Left kidney (tissue), 2 donors: ENCODE results near the gene KMT5B. TPM values are rescaled to one million over a fixed set of nuclear protein-coding genes. Genes with fewer than 3 reads are reported as not detected.

ENCODE experiments used
- DNase-seq: peaks from one replicate; pipeline ENCODE4 v3.0.0-alpha.2; 2013
- polyA plus RNA-seq: library from polyadenylated mRNA; unstranded; fragments of 120-200 nt; gene quantifications from one replicate; pipeline ENCODE4 v1.2.1, GENCODE V29; 2013; ENCODE audit not compliant: insufficient read length

The KMT5B gene
- polyA plus RNA-seq, 1 donor, result 93.1 TPM

DNA sequence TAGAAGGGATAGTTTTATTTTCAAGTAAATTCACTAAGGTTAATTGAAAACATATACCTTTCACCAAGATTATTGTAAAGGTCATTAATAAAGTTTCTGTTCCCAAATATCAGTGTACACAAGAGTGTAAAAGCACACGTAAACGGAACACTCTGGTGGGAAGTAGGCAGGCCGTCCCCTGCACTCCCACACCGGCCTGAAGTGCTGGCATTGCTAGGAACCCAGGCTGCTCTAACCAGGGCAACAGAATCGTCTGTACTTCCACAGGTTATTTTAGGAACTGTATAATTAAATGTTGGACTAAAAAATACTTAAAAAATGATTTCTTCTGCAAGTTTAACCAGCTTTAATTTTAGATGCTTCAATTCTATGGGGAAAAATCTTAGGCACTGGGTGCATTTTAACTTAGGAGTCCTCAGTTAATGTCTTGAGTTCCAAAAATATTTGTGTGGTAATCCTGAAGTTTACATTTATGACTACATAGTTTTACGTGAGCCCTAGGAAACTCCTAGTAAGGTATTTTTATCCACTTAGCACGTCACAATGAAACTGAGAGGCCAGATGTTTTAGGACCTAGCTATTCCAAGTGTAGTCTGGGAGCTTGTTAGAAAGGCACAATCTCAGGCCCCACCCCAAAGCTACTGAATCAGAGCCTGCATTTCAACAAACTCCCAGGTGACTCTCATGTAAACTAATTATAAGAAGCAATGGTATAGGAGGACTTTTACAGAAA is 31.2 kb downstream of the KMT5B start:
- no peak for DNase-seq

DNA sequence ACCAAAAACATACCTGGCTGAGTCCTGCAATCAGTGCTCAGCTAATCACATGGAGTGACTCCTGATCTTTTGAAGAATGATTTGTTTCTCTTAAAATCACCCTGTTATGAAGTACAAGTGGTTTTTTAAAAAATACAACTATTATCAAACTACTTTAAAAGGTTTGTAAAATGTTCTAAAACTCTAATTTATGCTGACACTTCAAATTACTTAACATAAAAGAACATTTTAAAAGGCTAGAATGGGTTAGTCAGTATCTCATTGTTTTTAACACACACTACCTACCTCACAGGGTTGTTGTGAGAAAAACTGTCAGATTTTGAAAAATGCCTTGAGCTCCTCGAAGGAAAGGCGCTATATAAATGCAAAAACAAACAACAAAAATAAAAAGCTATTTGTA is 33.2 kb downstream of the KMT5B start:
- no peak for DNase-seq

DNA sequence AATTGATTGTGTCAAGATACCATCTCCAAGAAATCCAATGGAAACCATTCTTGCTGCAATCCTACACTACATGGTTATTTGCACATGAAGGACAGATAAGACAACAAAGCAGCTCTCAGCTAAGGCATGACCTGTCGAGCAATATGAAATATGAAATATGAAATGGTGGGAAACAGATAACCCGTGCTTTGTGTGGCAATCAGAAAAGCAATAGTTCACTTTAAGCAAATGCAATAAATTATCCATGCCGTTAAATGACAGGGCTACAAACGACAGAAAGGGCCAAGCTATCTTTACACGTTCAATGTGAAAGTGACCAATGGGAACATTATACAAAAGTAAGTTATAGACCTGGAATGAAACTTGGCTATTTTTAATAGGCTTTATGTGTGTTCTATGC is 35.2 kb downstream of the KMT5B start:
- DNase-seq, result no peak

DNA sequence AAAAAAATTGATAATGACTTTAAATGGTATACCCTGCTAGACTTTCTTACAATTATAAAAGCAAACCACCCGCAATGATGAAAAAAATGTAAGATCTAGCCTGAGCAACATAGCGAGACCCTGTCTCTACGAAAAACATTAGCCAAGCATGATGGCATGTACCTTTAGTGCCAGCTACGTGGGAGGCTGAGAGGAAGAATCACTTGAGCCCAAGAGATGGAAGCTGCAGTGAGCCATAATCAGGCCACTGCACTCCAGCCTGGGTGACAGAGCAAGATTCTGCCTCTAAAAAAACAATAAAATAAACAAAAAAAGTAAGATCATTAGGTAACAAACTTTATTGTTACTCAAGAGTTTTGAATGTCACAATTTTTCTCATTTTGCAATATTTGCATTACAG is 39.2 kb downstream of the KMT5B start:
- DNase-seq, result no peak

DNA sequence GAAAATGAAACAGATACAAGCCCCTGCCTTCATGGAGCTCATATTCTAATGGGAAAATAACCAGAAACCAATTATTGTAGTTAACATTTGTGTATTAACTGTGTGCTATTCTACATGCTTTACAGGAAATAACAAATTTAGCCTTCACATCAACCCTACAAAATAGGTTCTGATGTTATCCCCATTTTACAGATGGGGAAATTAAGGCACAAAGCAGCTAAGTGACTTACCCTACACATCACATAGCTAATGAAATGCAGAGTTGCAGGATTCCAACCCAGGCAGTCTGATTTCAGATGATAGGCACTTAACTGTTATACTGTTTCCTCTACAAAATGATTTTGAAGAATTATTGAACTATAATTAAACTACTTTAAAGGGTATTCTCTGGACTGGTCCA is 43.7 kb downstream of the KMT5B start:
- DNase-seq, result no peak

DNA sequence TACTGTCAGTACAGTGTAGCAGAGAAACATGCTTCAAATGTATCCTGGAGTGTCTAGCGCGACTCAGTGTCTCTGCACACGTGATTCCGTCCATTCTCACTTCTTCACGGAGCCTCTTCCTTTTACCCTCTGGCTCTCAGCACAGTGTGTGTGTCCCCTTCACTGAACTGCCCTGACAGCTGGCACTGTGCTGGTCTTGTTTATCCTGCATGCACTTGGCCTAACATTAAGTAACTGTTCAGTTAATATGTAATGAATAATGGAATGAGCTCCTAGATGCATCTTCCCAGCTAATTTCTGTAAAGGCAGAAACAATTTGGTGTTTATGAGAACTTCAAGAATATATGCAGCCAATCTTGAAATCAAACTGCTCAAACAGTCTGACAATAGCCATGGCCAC is 44.4 kb downstream of the KMT5B start:
- no peak for DNase-seq

DNA sequence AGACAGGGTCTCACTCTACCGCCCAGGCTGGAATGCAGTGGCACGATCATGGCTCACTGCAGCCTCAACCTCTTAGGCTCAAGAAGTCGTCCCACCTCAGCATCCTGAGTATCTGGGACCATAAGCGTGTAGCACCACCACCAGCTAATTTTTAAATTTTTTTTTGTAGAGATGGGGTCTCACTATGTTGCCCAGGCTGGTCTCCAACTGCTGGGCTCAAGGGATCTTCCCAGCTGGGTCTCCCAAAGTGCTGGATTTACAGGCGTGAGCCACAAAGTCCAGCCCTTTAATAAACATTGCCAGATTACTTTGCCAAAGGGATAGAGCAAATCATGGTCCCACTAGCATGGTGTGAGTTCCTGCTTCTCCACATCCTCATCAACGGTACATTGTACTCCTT is 45.6 kb downstream of the KMT5B start:
- DNase-seq, result no peak

DNA sequence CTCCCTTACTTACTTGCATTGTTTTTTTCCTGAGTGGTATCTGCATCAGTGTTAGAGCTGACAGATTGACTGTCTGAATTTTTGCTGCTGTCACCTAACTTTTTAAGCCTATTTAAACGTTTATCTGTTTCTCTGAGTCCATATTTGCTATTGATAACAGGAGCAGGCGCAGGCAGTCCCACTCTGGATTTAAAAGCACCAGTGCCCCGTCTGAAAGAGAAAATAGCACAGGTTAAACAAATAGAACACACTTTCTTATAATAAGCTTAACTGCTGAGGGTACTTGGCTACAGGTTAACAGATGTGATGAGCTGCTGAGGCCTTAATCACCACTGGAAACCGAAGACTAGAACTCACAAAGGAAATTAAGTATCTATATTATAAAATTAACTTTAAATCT is 46.1 kb downstream of the KMT5B start:
- DNase-seq, result no peak

DNA sequence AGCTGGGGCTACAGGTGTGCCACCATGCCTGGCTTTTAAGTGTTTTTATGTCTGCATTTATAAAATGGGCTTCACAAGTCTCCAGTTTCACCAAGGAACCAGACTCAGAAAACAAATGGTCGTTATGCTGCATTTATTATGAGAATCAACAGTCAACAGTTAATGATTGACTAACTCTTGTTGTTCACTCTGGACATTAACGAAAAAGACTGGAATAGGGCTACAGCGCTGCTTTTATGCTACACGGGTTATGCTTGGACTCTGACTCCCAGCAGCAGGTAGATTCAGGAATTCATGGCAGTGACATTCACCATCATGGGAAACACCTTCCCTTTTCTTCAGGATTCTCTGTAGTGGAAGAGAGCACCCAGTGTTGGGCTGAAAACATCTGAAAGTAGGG is 47.5 kb downstream of the KMT5B start:
- no peak for DNase-seq

DNA sequence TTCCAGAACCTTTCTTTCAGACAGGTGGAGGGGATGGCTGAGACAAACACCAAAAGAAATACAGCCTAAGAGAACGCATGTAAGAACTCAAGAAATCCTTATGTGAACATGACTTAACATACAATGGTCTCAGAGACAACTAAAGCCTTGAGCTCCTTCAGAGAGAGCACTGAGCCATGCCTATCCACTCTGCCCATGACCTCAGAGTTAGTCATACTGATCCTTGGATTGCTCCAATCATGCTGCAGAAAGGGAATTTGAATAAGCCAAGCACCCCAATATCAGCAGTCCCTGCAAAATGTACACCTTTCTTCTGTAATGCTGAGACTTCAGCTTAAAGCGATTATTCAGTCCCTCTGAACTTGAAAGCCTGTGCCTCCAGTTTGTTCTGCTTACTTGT is 48.7 kb downstream of the KMT5B start:
- no peak for DNase-seq

DNA sequence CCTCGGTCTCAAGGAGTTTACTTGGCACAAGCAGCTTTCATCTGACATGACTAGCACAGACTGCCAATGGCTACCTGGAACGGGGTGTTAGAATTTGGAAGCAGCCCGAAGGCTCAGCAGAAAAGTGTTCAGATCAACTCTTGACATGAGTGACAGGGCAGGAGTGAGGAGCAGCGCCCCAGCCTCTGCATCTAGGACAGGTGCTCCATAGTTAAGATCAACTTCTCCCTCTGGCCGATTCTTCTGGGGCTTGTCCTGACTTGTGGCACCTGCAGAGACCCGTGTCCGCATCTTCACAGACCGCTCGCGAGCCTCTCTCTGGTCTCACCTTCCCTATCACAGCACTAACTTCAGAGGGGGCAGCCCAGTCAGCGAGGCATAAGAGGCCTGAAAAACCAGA is 49.4 kb downstream of the KMT5B start:
- no peak for DNase-seq

DNA sequence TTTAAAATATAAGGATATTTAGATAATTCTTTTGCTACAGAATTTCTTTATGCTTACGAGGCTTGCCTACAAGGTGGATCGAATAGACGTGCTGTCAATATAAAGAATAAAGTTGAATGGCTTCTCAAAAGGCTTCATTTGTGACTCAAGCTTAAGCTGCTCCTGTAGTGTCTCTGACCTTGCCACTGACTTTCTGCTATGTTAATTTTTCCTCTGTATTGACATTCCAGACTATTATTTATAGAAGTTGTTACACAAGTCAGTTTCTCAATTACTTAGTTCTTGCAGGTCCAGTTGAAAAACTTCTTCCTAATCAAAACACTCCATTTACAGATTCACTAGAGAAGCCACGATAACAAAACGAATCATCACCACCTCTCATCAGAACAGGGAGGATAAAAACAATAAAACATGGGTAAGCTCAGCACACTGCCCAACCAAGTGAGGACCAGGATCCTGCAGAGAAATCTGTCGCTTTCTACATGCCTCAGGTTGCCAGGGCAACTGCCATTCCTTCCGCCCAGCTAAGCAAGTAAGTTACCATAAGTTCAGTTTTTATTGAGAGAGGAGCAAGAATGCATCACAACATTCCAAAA is 52.9 kb downstream of the KMT5B start:
- no peak for DNase-seq

DNA sequence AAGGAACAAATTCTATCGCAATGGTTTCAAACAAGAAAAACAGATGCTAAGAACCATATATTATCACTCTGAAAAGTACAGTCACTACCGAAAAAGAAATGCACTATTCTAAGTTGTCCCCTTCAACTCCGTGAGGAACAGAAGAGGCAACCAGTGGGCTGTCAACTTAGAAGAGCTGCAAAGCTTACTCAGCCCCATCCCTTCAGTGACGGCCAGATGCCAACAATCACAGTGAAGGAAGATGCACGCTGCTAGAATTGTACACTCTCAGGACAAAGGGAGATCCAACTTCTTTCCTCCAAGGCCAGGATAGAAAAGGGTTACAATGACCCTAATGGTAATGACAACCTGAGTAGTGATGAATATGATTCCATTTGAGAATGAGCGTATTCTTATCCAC is 53.4 kb downstream of the KMT5B start:
- no peak for DNase-seq

DNA sequence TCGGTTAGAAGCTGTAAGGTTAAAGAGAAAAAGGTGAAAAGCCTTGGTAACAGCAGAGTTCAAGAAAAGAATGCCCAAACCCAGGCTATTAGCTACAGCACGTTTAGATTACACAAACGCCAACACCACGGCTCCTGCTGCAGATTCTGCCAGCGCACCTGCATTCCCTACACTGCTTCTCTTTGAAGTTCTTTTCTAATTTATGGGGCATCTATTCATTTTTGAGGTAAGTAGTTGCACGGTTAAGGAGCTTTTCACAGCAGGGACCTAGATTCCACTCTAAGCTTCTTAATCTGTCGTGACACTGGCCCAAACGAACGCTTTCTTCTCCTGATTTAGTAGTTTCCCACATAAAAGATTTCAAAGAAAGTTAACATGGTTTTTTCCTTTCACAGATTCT is 53.9 kb downstream of the KMT5B start:
- DNase-seq, result no peak

DNA sequence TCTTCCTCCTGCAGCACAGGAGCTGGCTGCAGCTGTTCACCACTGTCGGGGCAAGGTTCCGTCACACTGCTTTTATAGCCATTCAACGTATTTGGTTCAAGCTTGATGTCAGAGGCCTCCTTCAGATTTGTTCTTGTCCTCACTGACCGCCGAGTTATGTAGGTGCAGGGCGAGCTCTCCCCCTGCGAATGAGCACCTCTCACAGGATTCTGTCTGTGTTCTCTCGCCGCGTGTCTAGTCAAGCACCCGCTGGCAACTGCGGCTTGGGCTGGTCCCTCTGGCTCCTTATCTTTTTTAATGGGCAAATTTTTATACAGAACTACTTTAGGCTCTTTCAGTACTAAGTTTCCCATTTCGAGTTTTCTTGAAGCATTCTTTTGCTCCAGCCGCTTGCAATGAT is 54.5 kb downstream of the KMT5B start:
- no peak for DNase-seq

DNA sequence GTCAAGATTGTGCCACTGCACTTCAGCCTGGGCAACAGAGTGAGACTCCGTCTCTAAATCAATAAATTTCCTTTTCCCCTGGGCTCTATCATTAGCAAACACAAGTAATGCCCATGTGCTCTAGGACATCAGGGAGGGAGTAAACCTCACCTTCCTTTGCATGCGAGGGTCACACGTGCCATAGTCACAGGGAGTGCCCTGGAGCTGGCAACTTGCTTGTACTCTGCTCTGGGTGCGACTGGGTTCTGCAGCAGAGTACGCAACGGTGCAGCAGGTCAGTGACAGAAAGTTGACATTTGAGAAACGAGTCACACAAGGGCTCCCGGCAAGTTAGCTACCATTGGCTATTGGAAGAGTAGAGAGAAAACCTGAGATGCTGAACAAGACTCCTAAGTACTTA is 59.4 kb downstream of the KMT5B start:
- no peak for DNase-seq

DNA sequence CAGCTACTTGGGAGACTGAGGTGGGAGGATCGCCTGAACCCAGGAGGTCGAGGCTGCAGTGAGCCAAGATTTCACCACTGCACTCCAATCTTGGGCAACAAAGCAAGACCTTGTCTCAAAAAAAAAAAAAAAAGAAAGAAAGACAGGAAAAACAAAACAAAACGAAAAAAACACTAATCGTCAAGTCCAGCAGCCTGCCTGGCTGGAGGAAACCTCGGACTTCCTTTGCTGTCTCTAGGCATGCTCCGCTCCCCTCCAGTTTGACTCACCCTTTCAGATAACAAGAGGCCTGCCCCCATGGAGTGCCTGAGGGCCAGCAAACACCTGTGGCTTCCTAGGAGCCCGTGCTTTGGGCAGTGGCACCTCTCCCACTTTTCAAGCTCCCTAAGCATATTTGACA is 63.1 kb downstream of the KMT5B start:
- DNase-seq, result no peak

DNA sequence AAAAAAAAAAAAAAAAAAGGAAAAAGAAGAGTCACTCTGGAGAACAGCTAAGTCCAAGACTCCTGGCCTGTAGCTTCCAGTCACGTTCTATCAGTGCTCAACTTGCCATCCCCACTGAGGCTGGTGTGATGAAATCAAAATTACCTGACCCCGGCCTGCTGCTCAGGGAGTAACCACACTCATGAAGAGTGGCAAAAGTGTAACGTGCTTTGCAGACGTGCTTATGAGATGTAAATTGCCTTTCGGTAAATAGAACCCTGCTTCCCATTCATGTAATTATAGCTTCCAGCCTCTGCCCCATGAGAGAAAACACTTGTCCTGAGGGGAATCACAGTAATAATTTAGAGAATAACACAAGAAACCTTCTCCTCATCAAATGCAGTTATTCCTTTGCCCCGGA is 63.7 kb downstream of the KMT5B start:
- DNase-seq, result no peak

DNA sequence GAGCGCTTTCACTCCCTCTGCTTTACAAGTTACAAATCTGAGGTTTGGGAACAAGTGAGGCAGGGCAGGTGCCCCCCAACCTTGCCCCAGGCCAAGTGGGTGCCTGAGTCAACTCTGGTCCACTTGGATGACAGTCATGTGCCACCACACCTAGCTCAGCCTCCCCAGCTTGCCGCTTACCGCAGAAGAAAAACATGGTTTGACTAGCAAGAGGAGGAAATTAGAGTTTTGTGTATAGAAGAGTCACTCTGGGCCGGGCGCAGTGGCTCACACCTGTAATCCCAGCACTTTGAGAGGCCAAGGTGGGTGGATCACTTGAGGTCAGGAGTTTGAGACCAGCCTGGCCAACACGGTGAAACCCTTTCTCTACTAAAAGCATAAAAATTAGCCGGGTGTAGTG is 64.2 kb downstream of the KMT5B start:
- no peak for DNase-seq

DNA sequence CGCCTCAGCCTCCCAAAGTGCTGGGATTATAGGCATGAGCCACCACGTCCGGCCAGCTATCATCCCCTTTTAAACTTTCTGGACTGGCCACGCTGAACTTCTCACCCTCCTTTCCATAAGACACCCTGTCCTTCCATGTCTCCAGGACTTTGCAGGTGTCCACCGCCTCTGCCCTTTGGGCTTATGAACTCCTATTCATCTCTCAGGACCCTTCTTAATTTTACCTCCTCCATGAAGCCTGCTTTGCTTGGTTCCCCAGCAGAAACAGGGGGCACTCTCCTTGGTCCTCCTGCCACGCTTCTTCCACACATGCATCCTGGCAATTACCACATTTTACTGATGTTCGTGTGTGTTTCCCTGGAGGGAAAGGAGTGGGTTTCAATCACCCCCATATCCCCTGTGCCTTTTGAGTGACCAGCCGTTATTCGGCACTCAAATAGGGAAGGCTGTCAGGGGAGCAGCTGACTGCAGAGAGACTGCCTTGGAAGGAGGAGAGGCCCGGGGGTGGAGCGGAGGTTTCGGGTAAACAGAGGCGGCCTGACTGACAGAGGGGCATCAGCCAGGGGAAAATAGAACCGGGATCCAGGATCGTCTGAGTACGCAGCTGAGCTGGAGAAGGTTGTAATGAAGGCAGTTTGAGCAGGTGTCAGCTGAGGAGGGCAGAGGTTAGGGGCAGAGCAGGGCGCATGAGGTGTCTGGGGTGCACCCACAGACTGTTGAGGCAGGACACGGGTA is 64.9 kb downstream of the KMT5B start:
- no peak for DNase-seq

DNA sequence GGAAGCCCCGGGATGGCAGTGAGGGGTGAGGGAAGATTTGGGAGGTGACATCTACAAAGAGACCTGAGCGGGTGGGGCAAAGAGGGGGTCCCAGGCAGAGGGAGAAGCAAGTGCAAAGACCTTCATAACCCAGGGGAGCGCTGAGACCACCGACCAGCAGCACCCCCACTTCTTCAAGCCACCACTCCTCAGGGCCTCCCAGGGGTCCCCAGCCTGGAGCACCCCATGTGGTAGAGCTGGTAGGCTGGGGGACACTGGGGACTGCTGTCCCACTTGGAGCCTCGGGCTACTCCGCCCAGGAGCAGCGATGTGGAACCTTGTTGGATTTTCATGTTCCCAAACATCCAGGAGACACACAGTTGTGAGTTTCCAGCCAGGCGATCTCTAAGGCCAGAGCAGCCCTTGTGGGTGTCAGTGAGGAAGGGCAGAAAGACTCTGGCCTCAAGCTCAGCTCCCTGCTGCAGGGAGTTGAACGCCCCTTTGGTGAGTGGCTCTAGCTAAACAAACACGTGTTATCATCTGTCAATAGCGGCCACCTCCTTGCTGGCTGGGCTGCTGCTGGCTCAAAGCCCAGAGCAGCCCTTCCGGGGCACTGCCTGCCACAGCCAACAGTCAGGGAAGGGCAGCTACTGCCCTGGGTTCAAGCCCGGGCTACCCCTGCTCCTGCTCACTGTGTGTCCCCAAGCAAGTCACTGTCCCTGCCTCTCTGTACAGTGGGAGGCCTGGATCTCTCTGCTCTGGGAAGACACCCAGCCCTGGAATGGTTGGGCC is 66.2 kb downstream of the KMT5B start:
- DNase-seq, result no peak

DNA sequence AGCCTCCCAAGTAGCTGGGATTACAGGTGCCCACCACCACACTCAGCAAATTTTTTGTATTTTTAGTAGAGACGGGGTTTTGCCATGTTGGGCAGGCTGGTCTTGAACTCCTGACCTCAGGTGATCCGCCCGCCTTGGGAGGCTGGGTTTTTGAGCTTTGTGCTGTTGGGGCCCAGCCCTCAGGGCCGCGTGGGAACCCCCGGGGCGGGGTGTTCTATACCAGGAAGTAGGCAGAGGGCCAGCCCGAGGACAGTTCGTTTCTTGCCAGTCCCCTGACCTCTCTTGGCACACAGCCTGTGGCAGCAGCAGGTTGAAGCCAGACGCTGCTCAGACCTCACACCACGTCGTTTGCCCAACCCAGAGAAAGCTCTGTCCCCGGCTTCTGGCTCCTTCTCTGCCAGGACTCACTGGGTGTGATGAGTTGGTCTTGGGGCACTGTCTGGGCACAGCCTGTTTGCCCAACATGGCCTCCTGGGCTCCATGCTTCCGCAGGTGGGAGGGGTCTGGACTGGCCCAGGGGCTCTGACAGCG is 67.0 kb downstream of the KMT5B start:
- no peak for DNase-seq
